Activated T-cell treated with anti-CD3 and anti-CD28 coated beads, Interleukin-2, amount 50 U/mL, for 24 hours (primary cell): Measurements from ENCODE around the gene DENND2D.

Experiments
- DNase-seq: peaks from one replicate; pipeline ENCODE4 v3.0.0-alpha.2; 2020
- H3K27ac Mint-ChIP-seq: 2 replicates; pipeline ENCODE4 v1.8.0; 2020; ENCODE audit warnings: mild to moderate bottlenecking, mixed read lengths
- H3K27me3 Mint-ChIP-seq: 2 replicates; pipeline ENCODE4 v1.8.0; 2020; ENCODE audit warnings: mixed read lengths
- H3K36me3 Mint-ChIP-seq: 2 replicates; pipeline ENCODE4 v1.8.0; 2020; ENCODE audit warnings: low read depth, mixed read lengths
- H3K4me1 Mint-ChIP-seq: 2 replicates; pipeline ENCODE4 v1.8.0; 2020; ENCODE audit warnings: low read depth, mixed read lengths
- H3K4me3 Mint-ChIP-seq: 2 replicates; pipeline ENCODE4 v1.8.0; 2020; ENCODE audit warnings: mild to moderate bottlenecking, moderate library complexity, mixed read lengths
- H3K9me3 Mint-ChIP-seq: 2 replicates; pipeline ENCODE4 v1.8.0; 2020; ENCODE audit warnings: mixed read lengths

The DENND2D gene

DNA sequence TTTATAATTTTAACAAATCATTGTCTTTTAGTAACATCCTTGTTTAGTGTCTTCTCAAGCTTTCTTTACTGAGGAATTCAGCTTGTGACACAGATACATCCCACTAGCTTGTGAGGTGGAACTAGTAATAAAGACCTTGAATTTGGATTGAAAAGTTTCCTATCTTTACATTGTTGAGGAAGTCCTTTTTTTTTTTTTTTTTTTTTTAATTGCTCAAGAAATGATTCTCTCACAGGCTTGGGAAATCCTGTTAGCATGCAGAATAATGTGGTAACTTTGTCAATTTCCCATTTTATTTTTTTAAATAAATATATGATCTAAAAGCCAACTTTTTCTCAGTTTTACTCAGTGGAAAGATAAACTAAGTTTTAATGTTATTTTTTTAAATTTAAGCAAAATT is 15.8 kb downstream of the DENND2D start:
- DNase-seq, result no peak
- Mint-ChIP-seq H3K36me3 (peaks cover 93% of the 10 kb centered on the region), H3K9me3 (no peaks in the 10 kb centered on the region), H3K4me1 (peaks cover 84% of the 10 kb centered on the region), H3K4me3 (no peak overlapping the region), H3K27me3 (no peaks in the 10 kb centered on the region), H3K27ac (peak overlapping the region; percentile 76)

DNA sequence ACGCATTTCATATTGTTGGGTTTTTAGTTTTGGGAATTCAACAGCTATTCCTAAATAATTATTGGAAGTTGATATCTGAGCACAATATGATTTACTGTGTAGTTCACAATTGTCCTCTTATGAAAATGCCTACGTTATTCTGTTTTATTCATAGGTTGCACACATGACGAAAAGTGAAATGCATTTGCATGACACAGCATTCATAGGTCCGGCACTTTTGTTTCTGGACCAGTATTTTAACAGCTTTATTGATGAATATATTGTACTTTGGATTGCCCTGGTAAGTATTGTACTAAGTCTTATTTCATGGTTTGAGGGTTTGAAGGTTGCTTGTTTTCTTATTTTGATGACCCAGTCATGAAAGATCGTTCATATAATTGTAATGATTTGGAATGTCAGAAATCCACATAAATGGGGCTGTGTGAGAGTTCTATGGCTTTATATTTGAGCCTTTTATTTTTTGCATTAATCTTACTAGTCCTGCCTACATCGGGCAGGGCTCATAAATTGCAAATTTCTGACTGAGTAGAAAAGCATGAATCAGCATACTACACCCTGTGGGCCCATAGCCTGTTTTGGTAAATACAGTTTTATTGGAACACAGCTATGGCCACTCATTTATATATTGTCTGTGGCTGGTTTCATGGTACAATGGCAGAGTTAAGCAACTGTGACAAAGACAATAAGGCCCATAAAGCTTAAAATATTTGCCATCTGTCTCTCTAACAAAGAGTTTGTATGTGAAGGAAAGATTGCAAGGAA is 17.0 kb downstream of the DENND2D start:
- H3K4me3 Mint-ChIP-seq, result no peak overlapping the region
- no peak for DNase-seq
- H3K9me3 Mint-ChIP-seq, result no peaks in the 10 kb centered on the region
- no peaks in the 10 kb centered on the region for H3K27me3 Mint-ChIP-seq
- peak overlapping the region; percentile 70 for H3K27ac Mint-ChIP-seq
- peaks cover 78% of the 10 kb centered on the region for H3K4me1 Mint-ChIP-seq
- H3K36me3 Mint-ChIP-seq, result peaks cover 93% of the 10 kb centered on the region

DNA sequence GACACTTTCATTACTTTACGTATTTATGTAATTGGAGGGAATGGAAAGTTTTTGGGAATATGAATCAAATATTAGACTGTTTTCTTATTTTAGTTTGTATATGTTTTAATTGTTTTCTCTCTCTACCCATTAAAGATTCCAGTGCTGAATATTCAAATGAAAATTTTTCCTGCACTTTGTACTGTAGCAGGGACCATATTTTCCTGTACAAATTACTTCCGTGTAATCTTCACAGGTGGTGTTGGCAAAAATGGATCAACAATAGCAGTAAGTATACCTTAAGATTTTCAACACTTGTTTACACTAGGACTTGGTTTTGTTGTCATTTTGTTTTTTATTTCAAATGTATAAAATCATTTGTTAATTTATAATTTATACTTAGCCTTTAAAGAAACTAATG is 18.4 kb downstream of the DENND2D start:
- Mint-ChIP-seq H3K9me3 (no peaks in the 10 kb centered on the region), H3K36me3 (peaks cover 90% of the 10 kb centered on the region), H3K4me1 (peaks cover 66% of the 10 kb centered on the region), H3K27ac (peak overlapping the region; percentile 51), H3K4me3 (no peak overlapping the region), H3K27me3 (no peaks in the 10 kb centered on the region)
- DNase-seq, result no peak

DNA sequence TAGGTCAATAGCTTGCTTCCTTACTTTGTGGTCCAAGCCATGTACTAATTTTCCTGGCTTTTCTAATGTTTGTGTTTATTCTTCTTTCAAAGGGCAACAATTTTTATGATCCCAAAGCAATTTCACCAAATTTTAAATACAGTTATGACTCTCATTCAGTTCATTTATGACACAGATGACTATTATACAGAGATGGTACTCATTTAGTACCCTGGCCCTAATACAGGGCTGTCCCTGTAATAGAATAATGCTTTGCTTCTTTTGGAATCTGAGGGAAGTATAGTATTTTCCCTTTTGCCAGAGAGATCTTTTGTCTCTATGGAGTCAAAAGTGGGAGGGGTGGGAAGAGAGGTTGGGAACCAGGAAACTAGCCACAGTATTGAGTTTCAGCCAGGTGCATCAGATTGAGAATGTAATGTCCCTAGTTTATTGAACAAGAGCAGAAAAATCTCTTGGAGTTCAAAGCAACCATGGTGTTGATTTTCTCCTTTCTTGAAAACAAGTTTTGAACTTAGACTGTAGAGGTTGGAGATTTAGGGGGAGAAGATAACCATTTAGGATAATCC is 20.4 kb downstream of the DENND2D start:
- DNase-seq, result no peak
- Mint-ChIP-seq H3K27ac (peak overlapping the region; percentile 85), H3K9me3 (no peaks in the 10 kb centered on the region), H3K4me1 (peaks cover 50% of the 10 kb centered on the region), H3K4me3 (no peak overlapping the region), H3K27me3 (no peaks in the 10 kb centered on the region), H3K36me3 (peaks cover 89% of the 10 kb centered on the region)

DNA sequence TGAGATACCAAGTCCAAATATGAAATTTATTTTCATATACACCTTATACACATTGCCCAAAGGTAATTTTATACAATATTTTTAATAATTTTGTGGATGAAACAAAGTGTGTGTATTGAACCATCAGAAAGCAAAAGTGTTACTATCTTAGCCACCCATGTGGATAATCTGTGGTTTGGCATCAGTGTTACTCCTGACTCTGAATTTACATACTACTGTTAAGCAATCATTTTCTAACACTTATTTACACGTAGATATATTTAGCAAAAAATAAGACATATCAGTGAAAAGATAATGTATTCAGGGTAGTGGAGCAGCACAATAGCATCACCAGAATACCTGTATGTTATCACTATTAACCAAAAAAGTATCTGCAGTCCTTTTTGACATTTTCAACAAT is 23.8 kb downstream of the DENND2D start:
- H3K27ac Mint-ChIP-seq, result no peak overlapping the region
- no peaks in the 10 kb centered on the region for H3K9me3 Mint-ChIP-seq

DNA sequence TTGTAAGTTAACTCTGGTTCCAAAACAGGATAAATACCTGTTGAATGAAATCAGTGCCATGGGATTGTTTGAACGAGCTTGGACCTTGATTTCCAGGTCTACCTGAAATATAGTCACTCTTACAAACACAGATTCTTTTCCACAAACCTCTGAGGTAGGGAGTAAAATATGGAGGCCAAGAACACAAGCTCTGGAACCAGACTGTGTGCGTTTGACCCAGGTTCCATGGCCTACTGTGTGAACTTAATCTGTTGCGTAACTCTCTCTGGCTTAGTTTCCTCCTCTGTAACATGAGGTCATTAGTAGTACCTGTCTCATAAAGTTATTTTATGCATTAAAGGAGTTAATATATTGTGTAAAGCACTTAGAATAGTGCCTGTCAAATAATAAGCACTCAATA is 25.1 kb downstream of the DENND2D start:
- Mint-ChIP-seq H3K4me1 (peaks cover 46% of the 10 kb centered on the region), H3K27ac (no peak overlapping the region)
- no peak for DNase-seq

More for the DNA sequence above, 23.8 kb downstream of the DENND2D start:
- DNase-seq, result no peak
- H3K4me1 Mint-ChIP-seq, result peaks cover 47% of the 10 kb centered on the region
- H3K27me3 Mint-ChIP-seq, result no peaks in the 10 kb centered on the region
- peaks cover 90% of the 10 kb centered on the region for H3K36me3 Mint-ChIP-seq
- H3K4me3 Mint-ChIP-seq, result no peak overlapping the region

DNA sequence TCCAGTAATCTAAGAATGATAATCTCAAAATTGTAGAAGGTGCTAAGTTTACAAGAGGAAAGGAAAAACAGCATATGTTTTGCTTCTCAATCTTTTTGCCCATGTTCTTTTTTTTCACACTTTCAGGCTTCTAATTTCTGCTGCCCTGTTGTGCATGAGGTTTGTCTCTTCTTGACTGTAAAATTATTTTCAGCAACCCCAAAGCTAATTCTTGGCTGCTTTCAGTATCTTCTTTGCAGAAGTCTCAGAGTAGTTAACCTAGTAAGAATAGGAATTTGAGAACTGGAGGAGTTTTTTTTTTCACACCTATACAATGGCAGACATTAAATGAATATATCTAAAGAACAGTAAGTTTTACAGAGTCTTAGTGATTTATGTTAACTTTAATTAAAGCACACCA is 26.4 kb downstream of the DENND2D start:
- Mint-ChIP-seq H3K27me3 (no peaks in the 10 kb centered on the region), H3K27ac (peak overlapping the region; percentile 54), H3K9me3 (no peaks in the 10 kb centered on the region), H3K4me3 (no peak overlapping the region), H3K4me1 (peaks cover 36% of the 10 kb centered on the region), H3K36me3 (peaks cover 83% of the 10 kb centered on the region)
- no peak for DNase-seq

More for the DNA sequence above, 25.1 kb downstream of the DENND2D start:
- Mint-ChIP-seq H3K27me3 (no peaks in the 10 kb centered on the region), H3K9me3 (no peaks in the 10 kb centered on the region), H3K36me3 (peaks cover 87% of the 10 kb centered on the region), H3K4me3 (no peak overlapping the region)

DNA sequence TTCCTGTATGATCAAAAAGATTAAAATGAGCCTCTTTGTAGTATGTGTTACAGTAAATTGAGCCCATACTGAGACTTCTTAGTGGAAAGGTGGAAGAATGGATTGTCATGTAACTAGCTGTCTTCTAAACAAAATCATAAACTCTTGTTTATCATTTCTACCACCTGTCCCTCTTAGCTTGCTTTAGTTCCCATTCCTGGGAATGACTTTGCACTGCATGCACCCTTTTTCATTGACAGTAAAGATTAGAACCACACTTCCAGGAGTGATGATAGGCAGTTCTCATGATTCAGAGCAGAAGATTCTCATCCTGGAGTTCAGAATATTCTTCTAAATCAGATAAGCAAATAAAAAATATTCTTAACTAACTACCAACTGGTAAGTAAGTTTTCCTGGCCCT is 28.0 kb downstream of the DENND2D start:
- Mint-ChIP-seq H3K9me3 (no peaks in the 10 kb centered on the region), H3K27me3 (no peaks in the 10 kb centered on the region), H3K4me3 (no peak overlapping the region), H3K4me1 (peaks cover 38% of the 10 kb centered on the region), H3K27ac (no peak overlapping the region), H3K36me3 (peaks cover 83% of the 10 kb centered on the region)
- DNase-seq, result no peak

DNA sequence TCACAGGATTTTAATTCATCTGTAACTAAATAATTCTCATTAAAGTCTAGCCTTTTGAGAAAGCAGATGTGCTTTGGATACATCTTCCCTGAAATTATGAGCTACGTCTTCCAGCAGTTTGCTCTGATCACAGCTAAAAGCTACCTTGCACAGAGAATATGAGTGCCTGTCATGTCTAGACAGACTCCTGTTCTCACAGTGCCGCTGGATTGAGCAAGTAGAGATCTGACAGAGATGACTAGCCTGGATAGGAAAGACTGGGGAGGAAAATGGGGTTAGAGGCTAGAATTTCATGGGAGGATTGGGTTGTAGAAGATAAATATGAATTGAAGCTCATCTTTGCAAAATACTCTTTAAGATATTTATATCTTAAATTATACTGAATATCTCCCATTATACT is 36.3 kb downstream of the DENND2D start:
- no peak overlapping the region for H3K27ac Mint-ChIP-seq
- no peak overlapping the region for H3K4me3 Mint-ChIP-seq
- H3K27me3 Mint-ChIP-seq, result no peaks in the 10 kb centered on the region
- H3K4me1 Mint-ChIP-seq, result peaks cover 25% of the 10 kb centered on the region
- no peaks in the 10 kb centered on the region for H3K9me3 Mint-ChIP-seq
- no peak for DNase-seq
- peaks cover 76% of the 10 kb centered on the region for H3K36me3 Mint-ChIP-seq

DNA sequence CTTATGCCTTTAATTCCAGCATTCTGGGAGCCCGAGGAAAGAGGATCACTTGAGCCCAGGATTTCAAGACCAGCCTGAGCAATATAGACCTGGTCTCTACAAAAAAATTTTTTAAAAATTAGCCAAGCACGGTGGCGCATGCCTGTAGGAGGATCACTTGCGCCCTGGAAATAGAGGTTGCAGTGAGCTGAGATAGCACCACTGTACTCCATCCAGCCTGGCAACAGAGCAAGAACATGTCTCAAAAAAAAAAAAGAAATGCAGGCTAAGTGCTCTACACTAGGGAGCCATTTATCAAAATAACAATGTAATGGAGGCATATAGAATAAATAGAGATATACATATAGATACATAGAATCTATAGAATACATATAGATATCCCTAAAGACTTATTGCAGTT is 37.1 kb downstream of the DENND2D start:
- Mint-ChIP-seq H3K9me3 (no peaks in the 10 kb centered on the region), H3K4me1 (peaks cover 27% of the 10 kb centered on the region), H3K27me3 (no peaks in the 10 kb centered on the region), H3K4me3 (no peak overlapping the region), H3K27ac (no peak overlapping the region), H3K36me3 (peaks cover 74% of the 10 kb centered on the region)
- DNase-seq, result no peak

DNA sequence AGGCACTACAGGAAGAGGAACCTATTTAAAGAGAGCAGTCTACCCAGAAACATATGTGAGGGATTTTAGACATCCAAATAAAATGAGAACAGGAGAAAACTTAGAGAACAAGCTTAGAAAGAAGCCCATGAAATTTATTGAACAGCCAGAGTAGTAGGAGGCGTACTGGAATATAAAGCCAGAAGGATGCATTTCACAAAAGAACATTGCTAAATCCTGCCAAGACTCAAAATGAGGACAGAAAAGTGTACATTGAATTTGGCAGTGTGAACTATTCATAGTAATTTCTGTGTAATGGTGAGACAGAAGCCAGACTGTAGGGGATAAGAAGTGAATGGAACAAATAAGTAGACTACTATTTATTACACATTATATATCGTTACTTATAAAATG is 38.0 kb downstream of the DENND2D start:
- H3K4me1 Mint-ChIP-seq, result peaks cover 23% of the 10 kb centered on the region
- H3K27me3 Mint-ChIP-seq, result no peaks in the 10 kb centered on the region
- DNase-seq, result no peak
- peaks cover 67% of the 10 kb centered on the region for H3K36me3 Mint-ChIP-seq
- H3K4me3 Mint-ChIP-seq, result no peak overlapping the region
- H3K27ac Mint-ChIP-seq, result peak overlapping the region; percentile 28
- no peaks in the 10 kb centered on the region for H3K9me3 Mint-ChIP-seq

DNA sequence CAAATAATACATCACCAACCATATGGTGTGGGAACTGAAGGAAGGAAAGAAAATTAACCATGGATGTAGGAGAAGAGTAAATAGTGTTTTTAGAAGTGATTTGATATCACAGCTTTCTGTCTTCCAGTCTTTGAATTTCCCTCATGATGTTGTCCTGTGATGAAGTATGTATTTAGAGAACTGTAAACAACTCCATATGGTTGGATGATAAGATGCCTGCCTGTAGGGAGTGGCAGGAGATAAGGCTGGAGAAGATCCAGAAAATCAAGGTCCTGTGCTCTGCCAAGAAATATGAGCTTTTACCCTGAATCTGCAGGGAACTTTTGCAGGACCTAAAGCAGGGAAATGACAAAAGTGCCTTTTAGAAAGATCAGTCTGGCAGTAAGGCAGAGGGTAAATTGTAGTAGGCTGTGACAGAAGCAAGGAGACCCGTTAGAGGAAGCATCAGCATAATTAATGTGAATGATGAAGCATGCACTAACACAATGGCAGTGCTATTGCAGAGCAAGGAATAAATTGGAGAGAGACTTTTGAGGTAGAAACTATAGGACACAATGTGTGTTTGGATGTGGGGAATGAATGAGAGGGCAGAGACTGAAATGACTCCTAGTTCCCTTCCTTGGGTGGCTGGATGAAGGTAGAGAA is 38.5 kb downstream of the DENND2D start:
- Mint-ChIP-seq H3K36me3 (peaks cover 69% of the 10 kb centered on the region), H3K4me3 (no peak overlapping the region)

DNA sequence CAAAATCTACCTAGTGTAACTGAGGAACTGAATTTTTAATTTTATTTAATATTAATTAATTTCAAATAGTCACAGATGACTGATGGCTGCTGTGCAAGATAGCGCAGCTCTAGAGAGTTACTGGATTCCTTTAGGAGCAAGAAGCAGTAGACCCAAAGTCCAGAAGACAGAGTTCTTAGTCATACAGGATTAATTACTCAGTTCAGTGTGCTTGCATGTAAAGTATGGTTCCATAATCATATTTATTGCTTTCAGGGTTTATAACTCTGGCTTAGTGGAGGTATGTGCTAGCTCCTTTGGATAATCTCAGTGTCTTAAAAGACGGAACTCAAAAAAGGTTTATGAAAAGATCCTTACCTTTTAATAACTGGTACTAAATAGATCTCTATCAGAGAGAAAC is 43.0 kb downstream of the DENND2D start:
- H3K4me3 Mint-ChIP-seq, result no peak overlapping the region
- no peaks in the 10 kb centered on the region for H3K27me3 Mint-ChIP-seq
- H3K9me3 Mint-ChIP-seq, result no peaks in the 10 kb centered on the region
- H3K4me1 Mint-ChIP-seq, result peaks cover 47% of the 10 kb centered on the region
- no peak overlapping the region for H3K27ac Mint-ChIP-seq
- DNase-seq, result no peak
- H3K36me3 Mint-ChIP-seq, result peaks cover 80% of the 10 kb centered on the region

More for the DNA sequence above, 38.5 kb downstream of the DENND2D start:
- peaks cover 23% of the 10 kb centered on the region for H3K4me1 Mint-ChIP-seq
- no peak overlapping the region for H3K27ac Mint-ChIP-seq
- no peaks in the 10 kb centered on the region for H3K27me3 Mint-ChIP-seq
- no peaks in the 10 kb centered on the region for H3K9me3 Mint-ChIP-seq
- no peak for DNase-seq

DNA sequence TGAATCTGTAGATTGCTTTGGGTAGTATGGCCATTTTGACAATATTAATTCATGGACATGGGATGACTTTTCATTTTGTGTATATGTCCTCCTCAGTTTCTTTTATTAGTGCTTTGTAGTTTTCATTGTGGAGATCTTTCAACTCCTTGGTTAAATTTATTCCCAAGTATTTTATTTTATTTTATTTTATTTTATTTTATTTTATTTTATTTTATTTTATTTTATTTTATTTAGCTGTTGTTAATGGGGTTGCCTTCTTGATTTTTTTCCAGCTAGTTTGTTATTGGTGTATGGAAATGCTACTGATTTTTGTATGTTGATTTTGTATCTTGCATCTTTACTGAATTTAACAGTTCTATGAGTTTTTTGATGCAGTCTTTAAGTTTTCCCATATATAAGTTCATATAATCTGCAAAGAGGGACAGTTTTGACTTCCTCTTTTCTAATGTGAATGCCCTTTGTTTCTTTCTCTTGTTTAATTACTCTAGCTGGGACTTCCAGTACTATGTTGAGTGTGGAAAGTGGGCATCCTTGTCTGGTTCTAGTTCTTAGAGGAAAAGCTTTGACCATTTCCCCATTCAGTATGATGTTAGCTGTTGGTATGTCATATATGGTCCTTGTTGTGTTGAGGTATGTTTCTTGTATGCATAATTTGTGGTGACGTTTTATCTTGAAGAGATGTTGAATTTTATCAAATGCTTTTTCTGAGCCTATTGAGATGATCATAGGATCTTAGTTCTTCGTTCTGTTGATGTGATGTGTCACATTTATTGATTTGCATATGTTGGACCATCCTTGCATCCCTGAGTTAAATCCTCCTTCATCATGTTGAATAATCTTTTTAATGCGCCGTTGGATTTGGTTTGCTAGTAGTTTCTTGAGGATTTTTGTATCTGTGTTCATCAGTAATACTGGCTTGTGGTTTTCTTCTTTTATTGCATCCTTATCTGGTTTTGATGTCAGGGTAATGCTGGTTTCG is 46.1 kb downstream of the DENND2D start:
- Mint-ChIP-seq H3K4me1 (peaks cover 68% of the 10 kb centered on the region), H3K36me3 (peaks cover 82% of the 10 kb centered on the region), H3K27ac (peak overlapping the region; percentile 29), H3K9me3 (no peaks in the 10 kb centered on the region), H3K4me3 (no peak overlapping the region), H3K27me3 (no peaks in the 10 kb centered on the region)
- no peak for DNase-seq
